GM12864 (cell line): ENCODE measurements around the gene OVOL3.
"Not testable (repeated sequence)": the region's sequence is repeated elsewhere in the genome, so short reads cannot be mapped to it uniquely, and the experiment has no call there.

Experiments used
- DNase-seq: peaks from one replicate; pipeline ENCODE4 v3.0.0-alpha.2; 2011; ENCODE audit warnings: low read depth
- H3K4me3 ChIP-seq: 2 replicates; pipeline ENCODE4 v1.5.1; 2011; ENCODE audit warnings: mild to moderate bottlenecking, low read depth, low read length, control low read depth
- CTCF ChIP-seq: IDR thresholded peaks from 2 replicates; pipeline ENCODE4 v1.5.1; 2011; ENCODE audit warnings: low read depth, mild to moderate bottlenecking, moderate library complexity, low read length, control low read depth, inconsistent platforms; ENCODE audit errors: missing control alignments

The OVOL3 gene

GRCh38 chr19:36128392-36128736 is 17.4 kb downstream of the OVOL3 start:
- TF ChIP-seq CTCF, result no peak
- H3K4me3 ChIP-seq, result peak overlapping the region; percentile 60
- no peak for DNase-seq

- not testable (repeated sequence) for DNase-seq, H3K4me3 ChIP-seq
These were observed 20.3 kb downstream of the OVOL3 start for GRCh38 chr19:36131221-36131620.

GRCh38 chr19:36134867-36135266 is 23.9 kb downstream of the OVOL3 start:
- DNase-seq, H3K4me3 ChIP-seq: not testable (repeated sequence)

GRCh38 chr19:36136964-36137686 is 26.2 kb downstream of the OVOL3 start:
- no peak for TF ChIP-seq CTCF
- DNase-seq, result no peak
- no peak overlapping the region for H3K4me3 ChIP-seq

GRCh38 chr19:36139120-36139472 is 28.2 kb downstream of the OVOL3 start:
- H3K4me3 ChIP-seq, result peak overlapping the region; percentile 87
- TF ChIP-seq CTCF, result no peak
- no peak for DNase-seq

GRCh38 chr19:36139473-36140303 is 28.7 kb downstream of the OVOL3 start, which contains the start of gene CAPNS1:
Gene CAPNS1 (plus strand): TSS chr19:36140066. CDS start chr19:36141012, 946 bp downstream.
- TF ChIP-seq CTCF, result peak; percentile 40
- peak; percentile 84 for DNase-seq
- peak within 1 kb of the TSS; percentile 87 for H3K4me3 ChIP-seq

- peak overlapping the region; percentile 87 for H3K4me3 ChIP-seq
- no peak for DNase-seq
- no peak for TF ChIP-seq CTCF
These were observed 29.5 kb downstream of the OVOL3 start for GRCh38 chr19:36140304-36141038.
